G401.6 (cell line): ENCODE data around the gene TMIGD2.
"Not testable (repeated sequence)": the region's sequence is repeated elsewhere in the genome, so short reads cannot be mapped to it uniquely, and the experiment has no call there.

Experiments
- FAIRE-seq: peaks from 2 replicates; lab custom pipeline; 2012; peaks lifted over from hg19 to GRCh38; lab: Jason Lieb, UNC

Gene TMIGD2

GRCh38 chr19:4267101-4267900 lies 34.9 kb downstream of the TMIGD2 start:
- peak; percentile 37 for FAIRE-seq

DNA sequence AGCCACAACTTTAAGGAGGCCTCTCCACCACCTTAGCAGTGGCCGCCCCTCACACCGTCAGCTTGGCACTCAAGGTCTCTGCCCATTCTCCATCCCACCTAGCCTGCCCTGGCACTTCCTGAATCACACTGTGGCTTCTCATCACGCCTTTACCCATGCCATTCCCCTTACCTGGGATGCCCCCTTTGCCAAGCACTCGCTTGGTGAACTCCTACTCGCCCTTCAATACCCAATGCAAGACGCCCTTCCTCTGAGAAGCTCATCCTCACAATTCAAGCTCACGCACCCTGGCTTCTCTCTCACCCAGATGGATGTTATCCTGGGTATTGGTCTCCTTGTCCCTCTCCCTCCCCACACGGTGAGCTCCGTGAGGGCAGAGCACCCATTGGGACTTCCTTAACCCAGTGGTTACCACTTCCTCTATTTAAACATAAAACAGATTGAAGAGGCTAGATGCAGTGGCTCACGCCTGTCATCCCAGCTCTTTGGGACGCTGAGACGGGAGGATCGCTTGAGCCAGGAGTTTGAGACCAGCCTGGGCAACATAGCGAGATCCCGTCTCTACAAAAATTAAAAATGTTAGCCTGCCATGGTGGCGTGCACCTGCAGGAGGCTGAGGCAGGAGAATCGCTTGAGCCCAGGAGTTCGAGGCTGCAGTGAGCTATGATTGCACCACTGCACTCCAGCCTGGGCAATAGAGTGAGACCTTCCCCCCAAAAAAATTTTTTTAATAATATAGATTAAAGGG lies 35.8 kb downstream of the TMIGD2 start:
- FAIRE-seq, result no peak

DNA sequence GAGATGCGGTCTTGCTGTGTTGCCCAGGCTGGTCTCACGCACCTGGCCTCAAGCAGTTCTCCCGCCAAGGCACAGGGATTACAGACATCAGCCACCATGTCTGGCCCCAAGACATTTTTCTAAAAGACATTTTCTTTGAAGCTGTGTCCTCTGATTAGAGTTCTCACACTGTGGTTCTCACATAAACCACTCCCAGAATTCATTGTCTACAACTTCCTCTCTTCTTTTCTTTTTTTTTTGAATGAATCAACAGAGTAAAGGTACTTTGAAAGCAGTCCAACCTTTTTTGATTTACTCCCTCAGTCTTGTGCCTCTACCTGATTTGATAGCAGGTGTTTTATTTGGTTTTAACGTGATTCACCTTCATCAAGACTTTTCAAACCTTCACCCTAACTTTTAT lies 37.4 kb downstream of the TMIGD2 start:
- FAIRE-seq, result no peak

DNA sequence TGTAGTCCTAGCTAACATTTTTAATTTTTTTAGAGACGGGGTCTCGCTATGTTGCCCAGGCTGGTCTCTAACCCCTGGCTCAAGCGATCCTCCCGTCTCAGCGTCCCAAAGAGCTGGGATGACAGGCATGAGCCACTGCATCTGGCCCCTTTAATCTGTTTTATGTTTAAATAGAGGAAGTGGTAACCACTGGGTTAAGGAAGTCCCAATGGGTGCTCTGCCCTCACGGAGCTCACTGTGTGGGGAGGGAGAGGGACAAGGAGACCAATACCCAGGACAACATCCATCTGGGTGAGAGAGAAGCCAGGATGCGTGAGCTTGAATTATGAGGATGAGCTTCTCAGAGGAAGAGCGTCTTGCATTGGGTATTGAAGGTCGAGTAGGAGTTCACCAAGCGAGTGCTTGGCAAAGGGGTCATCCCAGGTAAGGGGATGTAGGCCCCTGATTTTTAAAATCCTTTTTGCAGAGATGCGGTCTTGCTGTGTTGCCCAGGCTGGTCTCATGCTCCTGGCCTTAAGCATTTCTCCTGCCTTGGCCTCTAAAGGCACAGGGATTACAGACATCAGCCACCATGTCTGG lies 41.5 kb downstream of the TMIGD2 start:
- no peak for FAIRE-seq

- FAIRE-seq, result no peak
Observed at GRCh38 chr19:4258181-4258580, 44.0 kb downstream of the TMIGD2 start.

- no peak for FAIRE-seq
Observed at GRCh38 chr19:4257025-4257424, 45.2 kb downstream of the TMIGD2 start.

- FAIRE-seq, result no peak
Observed at GRCh38 chr19:4256563-4256962, 45.6 kb downstream of the TMIGD2 start.

DNA sequence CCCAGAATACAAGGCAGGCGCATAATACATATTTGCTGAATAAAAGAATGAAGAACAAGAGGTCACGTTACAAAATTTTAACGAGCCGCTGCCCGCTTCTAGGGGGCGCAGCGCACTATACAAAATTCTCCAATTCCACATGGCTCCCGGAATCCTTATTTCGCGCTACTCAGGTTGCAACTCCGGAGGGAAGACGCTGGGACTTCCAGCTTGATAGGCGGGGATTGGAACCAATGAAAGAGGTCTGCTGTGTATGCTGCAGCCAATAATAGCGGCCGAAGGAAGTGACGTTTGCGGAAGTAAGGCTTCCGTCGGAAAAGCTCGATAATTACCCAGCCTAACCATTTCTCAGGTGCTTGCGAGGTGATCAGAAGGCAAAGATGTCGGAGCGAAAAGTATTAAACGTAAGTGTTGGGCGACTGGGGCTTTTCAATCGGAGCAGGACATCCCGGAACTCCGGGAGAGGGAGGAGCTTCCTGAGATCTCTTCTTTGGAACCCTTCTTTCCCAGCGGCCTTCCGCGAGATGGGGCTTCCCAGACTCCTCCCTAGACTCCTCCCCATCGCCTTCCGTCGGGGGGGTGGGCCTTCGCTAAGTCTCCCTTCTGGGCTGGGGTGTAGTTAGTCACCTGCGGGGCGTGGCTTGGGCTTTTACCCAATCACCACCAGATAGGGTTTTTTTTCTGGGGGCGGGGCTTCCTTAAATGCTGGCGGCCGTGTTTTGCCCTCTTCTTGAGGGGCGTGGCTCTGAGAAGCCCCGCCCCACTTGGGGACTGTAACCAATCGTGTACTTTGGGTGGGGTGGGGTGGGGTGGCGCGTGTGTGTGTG lies 55.2 kb downstream of the TMIGD2 start, which contains the start of gene YJU2:
YJU2 (plus strand) TSS at position 314 of the 827 bp plus-strand sequence; CDS start at position 381, 67 bp downstream.
- FAIRE-seq, result peak; percentile 98

DNA sequence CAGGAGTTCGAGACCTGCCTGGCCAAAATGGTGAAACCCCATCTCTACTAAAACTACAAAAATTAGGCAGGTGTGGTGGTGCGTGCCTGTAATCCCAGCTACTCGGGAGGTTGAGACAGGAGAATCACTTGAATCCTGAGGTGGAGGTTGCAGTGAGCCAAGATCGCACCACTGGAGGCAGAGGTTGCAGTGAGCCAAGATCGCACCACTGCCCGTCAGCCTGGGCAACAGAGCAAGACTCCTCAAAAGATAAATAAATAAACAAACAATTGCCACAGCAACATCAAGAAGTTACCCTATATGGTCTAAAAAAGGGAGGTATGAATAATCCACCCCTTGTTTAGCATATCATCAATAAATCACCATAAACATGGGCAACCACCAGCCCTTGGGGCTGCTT lies 56.3 kb downstream of the TMIGD2 start:
- FAIRE-seq, result not testable (repeated sequence)
